HG03159 (cell line): Measurements from ENCODE around the gene SNRPD3.
"Not testable (repeated sequence)": the region's sequence is repeated elsewhere in the genome, so short reads cannot be mapped to it uniquely, and the experiment has no call there.

ENCODE experiments used
- ATAC-seq: cut with Tn5 transposase; IDR thresholded peaks from one replicate; pipeline ENCODE4 v1.9.1; 2021; ENCODE audit warnings: mild to moderate bottlenecking, moderate library complexity; ENCODE audit not compliant: unreplicated experiment

The SNRPD3 gene

GRCh38 chr22:24606340-24606739 is 50.5 kb downstream of the SNRPD3 start:
- not testable (repeated sequence) for ATAC-seq

- not testable (repeated sequence) for ATAC-seq
Observed at GRCh38 chr22:24607429-24607983, 51.7 kb downstream of the SNRPD3 start.

- ATAC-seq = not testable (repeated sequence)
Observed at GRCh38 chr22:24608327-24608726, 52.5 kb downstream of the SNRPD3 start.

- ATAC-seq = not testable (repeated sequence)
Observed at GRCh38 chr22:24609888-24610287, 54.1 kb downstream of the SNRPD3 start.

GRCh38 chr22:24614794-24615193 is 59.0 kb downstream of the SNRPD3 start:
- not testable (repeated sequence) for ATAC-seq

GRCh38 chr22:24621244-24621643 is 65.4 kb downstream of the SNRPD3 start:
- ATAC-seq = not testable (repeated sequence)

- not testable (repeated sequence) for ATAC-seq
Observed at GRCh38 chr22:24622596-24622995, 66.8 kb downstream of the SNRPD3 start.
